HepG2 (cell line): ENCODE results near the gene CEP131. TPM values are rescaled to one million over a fixed set of nuclear protein-coding genes. Genes with fewer than 3 reads are reported as not detected.

Source experiments
- AGO2 ChIP-seq: fragments of 200-400 bp; formaldehyde crosslinking; optimal IDR thresholded peaks from 2 replicates; pipeline ENCODE3; 2017; ENCODE audit warnings: mild to moderate bottlenecking, low read depth, low read length, moderate library complexity
- FOXJ3 ChIP-seq: sonication (generic); formaldehyde crosslinking; IDR thresholded peaks from 2 replicates; pipeline ENCODE4 v1.4.0; 2020; ENCODE audit warnings: missing genetic modification reagents, mild to moderate bottlenecking, borderline replicate concordance
- HOXA3 ChIP-seq: sonication (generic); formaldehyde crosslinking; IDR thresholded peaks from 2 replicates; pipeline ENCODE4 v1.5.0; 2020; ENCODE audit warnings: missing genetic modification reagents
- NFE2 ChIP-seq: sonication (generic); formaldehyde crosslinking; IDR thresholded peaks from 2 replicates; pipeline ENCODE4 v1.4.0; 2020; ENCODE audit warnings: missing genetic modification reagents
- SMYD3 ChIP-seq: sonication (generic); formaldehyde crosslinking; IDR thresholded peaks from 2 replicates; pipeline ENCODE4 v1.8.1; 2023; ENCODE audit warnings: mild to moderate bottlenecking, missing genetic modification reagents
- TCF12 ChIP-seq, 2 experiments: fragments of 450-650 bp in 1 of 2; sonication (generic) in 1 of 2; formaldehyde crosslinking in 1 of 2; IDR thresholded peaks; 2 replicates each; pipeline versions ENCODE4 v1.6.1 to v1.8.0; 2017 to 2022; ENCODE audit warnings: antibody characterized with exemption in 1 of 2, mild to moderate bottlenecking in 1 of 2, missing genetic modification reagents in 1 of 2, moderate library complexity in 1 of 2
- ZNF292 ChIP-seq: sonication (generic); formaldehyde crosslinking; IDR thresholded peaks from 2 replicates; pipeline ENCODE4 v1.8.1; 2022; ENCODE audit warnings: mild to moderate bottlenecking, low read depth, missing genetic modification reagents, borderline replicate concordance
- ZNF350 ChIP-seq: sonication (generic); formaldehyde crosslinking; IDR thresholded peaks from 2 replicates; pipeline ENCODE4 v1.4.0; 2020; ENCODE audit warnings: mild to moderate bottlenecking, low read depth, missing genetic modification reagents, borderline replicate concordance
- ZNF7 ChIP-seq: IDR thresholded peaks from 2 replicates; pipeline ENCODE4 v1.6.1; 2016; ENCODE audit warnings: missing biosample characterization, missing genetic modification reagents
- ZNF749 ChIP-seq: sonication (generic); formaldehyde crosslinking; IDR thresholded peaks from 2 replicates; pipeline ENCODE4 v1.8.0; 2022; ENCODE audit warnings: mild to moderate bottlenecking, missing genetic modification reagents, moderate library complexity, borderline replicate concordance
- polyA plus RNA-seq, 8 experiments: library from polyadenylated mRNA; depleted of rRNA in 3 of 8; stranded (reverse) in 7 of 8; unstranded in 1 of 8; fragments of >200 nt; fragmentation: Illumina TruSeq in 4 of 8; extraction: Trizol in 4 of 8; gene quantifications; 2 replicates each; pipeline versions ENCODE4 v1.2.1 to v1.2.3, GENCODE V29; 2011 to 2016; ENCODE audit warnings: low read depth in 4 of 8, missing spikeins in 1 of 8, mixed read lengths in 1 of 8; ENCODE audit not compliant: insufficient read depth in 1 of 8
- total RNA-seq, 5 experiments: library from RNA; depleted of rRNA; stranded (reverse); fragments of >200 nt; fragmentation: Illumina TruSeq; extraction: Trizol; gene quantifications; 2 replicates each; pipeline ENCODE4 v1.2.3, GENCODE V29; 2016; ENCODE audit warnings: low read depth in 1 of 5
- TF ChIP-seq, protein P1 (sequence below): sonication (generic); formaldehyde crosslinking; IDR thresholded peaks from 2 replicates; pipeline ENCODE4 v1.8.0; 2022; ENCODE audit warnings: mild to moderate bottlenecking, missing genetic modification reagents
- TF ChIP-seq, protein P2 (sequence below): sonication (generic); formaldehyde crosslinking; IDR thresholded peaks from 2 replicates; pipeline ENCODE4 v1.9.0; 2022; ENCODE audit warnings: missing genetic modification reagents, mild to moderate bottlenecking, borderline replicate concordance
- TF ChIP-seq, protein P3 (sequence below): sonication (generic); formaldehyde crosslinking; IDR thresholded peaks from 2 replicates; pipeline ENCODE4 v1.4.0; 2020; ENCODE audit warnings: missing genetic modification reagents, borderline replicate concordance
- TF ChIP-seq, protein P4 (sequence below): sonication (generic); formaldehyde crosslinking; IDR thresholded peaks from 2 replicates; pipeline ENCODE4 v1.8.1; 2023; ENCODE audit warnings: missing genetic modification reagents, inconsistent platforms, borderline replicate concordance
- TF ChIP-seq, protein P5 (sequence below): sonication (generic); formaldehyde crosslinking; IDR thresholded peaks from 2 replicates; pipeline ENCODE4 v1.4.0; 2020; ENCODE audit warnings: missing genetic modification reagents, mild to moderate bottlenecking, borderline replicate concordance

Gene CEP131
- total and polyA plus RNA-seq, 2 of the 13 experiments (the other 11 are each of a cell fraction or from before 2014, with no cell fraction given), result 5.0 to 16.8 TPM

DNA sequence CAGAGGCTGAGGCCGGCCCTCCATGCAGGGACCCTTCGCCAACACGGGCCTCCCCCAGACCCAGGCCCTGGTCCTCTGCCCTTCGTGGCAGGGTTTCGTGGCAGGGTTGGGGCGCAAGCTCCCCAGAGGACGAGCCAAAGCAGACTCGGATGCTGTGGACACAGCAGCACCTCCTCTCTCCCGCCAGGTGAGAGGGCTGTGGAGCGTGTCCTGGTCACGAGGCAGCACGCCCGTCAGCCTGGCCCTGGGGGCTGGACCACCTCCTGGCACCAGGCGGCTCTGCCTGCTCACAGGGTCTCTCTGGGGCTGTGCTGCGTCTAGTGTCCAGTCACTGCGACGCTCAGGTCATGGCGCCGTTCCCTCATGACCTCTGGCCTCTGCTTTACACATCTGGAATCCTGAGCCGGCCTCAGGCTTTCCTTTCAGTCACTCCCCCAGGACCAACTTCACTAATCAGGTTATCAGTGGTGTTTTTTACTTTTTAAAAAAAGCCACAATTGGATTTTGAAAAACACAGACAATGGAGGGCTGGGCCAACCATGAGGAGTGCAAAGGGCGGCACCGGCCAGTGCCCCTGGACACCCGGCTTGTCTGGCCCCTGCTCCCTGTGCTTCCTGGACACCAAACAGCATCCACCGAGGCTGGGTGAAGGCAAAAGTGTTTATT, 21.7 kb upstream of the CEP131 start (continued):
- TF ChIP-seq, protein P1, sequence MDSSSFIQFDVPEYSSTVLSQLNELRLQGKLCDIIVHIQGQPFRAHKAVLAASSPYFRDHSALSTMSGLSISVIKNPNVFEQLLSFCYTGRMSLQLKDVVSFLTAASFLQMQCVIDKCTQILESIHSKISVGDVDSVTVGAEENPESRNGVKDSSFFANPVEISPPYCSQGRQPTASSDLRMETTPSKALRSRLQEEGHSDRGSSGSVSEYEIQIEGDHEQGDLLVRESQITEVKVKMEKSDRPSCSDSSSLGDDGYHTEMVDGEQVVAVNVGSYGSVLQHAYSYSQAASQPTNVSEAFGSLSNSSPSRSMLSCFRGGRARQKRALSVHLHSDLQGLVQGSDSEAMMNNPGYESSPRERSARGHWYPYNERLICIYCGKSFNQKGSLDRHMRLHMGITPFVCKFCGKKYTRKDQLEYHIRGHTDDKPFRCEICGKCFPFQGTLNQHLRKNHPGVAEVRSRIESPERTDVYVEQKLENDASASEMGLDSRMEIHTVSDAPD (CRISPR knock-in tag), result 0 out of 2 replicates have a peak, but pooled peaks have one; percentile 66
- TF ChIP-seq AGO2, result peak; percentile 98
- peak; percentile 65; the same call in 1 of the 2 replicates for TF ChIP-seq SMYD3
- TF ChIP-seq, protein P2, sequence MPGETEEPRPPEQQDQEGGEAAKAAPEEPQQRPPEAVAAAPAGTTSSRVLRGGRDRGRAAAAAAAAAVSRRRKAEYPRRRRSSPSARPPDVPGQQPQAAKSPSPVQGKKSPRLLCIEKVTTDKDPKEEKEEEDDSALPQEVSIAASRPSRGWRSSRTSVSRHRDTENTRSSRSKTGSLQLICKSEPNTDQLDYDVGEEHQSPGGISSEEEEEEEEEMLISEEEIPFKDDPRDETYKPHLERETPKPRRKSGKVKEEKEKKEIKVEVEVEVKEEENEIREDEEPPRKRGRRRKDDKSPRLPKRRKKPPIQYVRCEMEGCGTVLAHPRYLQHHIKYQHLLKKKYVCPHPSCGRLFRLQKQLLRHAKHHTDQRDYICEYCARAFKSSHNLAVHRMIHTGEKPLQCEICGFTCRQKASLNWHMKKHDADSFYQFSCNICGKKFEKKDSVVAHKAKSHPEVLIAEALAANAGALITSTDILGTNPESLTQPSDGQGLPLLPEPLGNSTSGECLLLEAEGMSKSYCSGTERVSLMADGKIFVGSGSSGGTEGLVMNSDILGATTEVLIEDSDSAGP (CRISPR knock-in tag), result peak; percentile 20; the same call in 1 of the 2 replicates
- TF ChIP-seq, protein P3, sequence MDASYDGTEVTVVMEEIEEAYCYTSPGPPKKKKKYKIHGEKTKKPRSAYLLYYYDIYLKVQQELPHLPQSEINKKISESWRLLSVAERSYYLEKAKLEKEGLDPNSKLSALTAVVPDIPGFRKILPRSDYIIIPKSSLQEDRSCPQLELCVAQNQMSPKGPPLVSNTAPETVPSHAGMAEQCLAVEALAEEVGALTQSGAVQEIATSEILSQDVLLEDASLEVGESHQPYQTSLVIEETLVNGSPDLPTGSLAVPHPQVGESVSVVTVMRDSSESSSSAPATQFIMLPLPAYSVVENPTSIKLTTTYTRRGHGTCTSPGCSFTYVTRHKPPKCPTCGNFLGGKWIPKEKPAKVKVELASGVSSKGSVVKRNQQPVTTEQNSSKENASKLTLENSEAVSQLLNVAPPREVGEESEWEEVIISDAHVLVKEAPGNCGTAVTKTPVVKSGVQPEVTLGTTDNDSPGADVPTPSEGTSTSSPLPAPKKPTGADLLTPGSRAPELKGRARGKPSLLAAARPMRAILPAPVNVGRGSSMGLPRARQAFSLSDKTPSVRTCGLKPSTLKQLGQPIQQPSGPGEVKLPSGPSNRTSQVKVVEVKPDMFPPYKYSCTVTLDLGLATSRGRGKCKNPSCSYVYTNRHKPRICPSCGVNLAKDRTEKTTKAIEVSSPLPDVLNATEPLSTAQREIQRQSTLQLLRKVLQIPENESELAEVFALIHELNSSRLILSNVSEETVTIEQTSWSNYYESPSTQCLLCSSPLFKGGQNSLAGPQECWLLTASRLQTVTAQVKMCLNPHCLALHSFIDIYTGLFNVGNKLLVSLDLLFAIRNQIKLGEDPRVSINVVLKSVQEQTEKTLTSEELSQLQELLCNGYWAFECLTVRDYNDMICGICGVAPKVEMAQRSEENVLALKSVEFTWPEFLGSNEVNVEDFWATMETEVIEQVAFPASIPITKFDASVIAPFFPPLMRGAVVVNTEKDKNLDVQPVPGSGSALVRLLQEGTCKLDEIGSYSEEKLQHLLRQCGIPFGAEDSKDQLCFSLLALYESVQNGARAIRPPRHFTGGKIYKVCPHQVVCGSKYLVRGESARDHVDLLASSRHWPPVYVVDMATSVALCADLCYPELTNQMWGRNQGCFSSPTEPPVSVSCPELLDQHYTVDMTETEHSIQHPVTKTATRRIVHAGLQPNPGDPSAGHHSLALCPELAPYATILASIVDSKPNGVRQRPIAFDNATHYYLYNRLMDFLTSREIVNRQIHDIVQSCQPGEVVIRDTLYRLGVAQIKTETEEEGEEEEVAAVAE (CRISPR knock-in tag), result no peak
- 0 out of 2 replicates have a peak, but pooled peaks have one; percentile 19 for TF ChIP-seq ZNF749 (CRISPR knock-in tag)
- TF ChIP-seq HOXA3 (CRISPR knock-in tag), result peak; percentile 43
- TF ChIP-seq, protein P4, sequence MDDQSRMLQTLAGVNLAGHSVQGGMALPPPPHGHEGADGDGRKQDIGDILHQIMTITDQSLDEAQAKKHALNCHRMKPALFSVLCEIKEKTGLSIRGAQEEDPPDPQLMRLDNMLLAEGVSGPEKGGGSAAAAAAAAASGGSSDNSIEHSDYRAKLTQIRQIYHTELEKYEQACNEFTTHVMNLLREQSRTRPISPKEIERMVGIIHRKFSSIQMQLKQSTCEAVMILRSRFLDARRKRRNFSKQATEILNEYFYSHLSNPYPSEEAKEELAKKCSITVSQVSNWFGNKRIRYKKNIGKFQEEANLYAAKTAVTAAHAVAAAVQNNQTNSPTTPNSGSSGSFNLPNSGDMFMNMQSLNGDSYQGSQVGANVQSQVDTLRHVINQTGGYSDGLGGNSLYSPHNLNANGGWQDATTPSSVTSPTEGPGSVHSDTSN (CRISPR knock-in tag), result no peak
- 0 out of 2 replicates have a peak, but pooled peaks have one; percentile 17 for TF ChIP-seq FOXJ3 (CRISPR knock-in tag)
- TF ChIP-seq ZNF7 (CRISPR knock-in tag), result no peak
- TF ChIP-seq, protein P5, sequence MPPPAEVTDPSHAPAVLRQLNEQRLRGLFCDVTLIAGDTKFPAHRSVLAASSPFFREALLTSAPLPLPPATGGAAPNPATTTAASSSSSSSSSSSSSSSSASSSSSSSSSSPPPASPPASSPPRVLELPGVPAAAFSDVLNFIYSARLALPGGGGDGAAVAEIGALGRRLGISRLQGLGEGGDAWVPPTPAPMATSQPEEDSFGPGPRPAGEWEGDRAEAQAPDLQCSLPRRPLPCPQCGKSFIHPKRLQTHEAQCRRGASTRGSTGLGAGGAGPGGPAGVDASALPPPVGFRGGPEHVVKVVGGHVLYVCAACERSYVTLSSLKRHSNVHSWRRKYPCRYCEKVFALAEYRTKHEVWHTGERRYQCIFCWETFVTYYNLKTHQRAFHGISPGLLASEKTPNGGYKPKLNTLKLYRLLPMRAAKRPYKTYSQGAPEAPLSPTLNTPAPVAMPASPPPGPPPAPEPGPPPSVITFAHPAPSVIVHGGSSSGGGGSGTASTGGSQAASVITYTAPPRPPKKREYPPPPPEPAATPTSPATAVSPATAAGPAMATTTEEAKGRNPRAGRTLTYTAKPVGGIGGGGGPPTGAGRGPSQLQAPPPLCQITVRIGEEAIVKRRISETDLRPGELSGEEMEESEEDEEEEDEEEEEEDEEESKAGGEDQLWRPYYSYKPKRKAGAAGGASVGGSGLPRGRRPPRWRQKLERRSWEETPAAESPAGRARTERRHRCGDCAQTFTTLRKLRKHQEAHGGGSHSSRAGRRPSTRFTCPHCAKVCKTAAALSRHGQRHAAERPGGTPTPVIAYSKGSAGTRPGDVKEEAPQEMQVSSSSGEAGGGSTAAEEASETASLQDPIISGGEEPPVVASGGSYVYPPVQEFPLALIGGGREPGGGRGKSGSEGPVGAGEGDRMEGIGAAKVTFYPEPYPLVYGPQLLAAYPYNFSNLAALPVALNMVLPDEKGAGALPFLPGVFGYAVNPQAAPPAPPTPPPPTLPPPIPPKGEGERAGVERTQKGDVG (CRISPR knock-in tag), result peak; percentile 51; the same call in 1 of the 2 replicates
- no peak for TF ChIP-seq NFE2
- peak; percentile 21; the same call in 1 of the 2 replicates for TF ChIP-seq ZNF292 (CRISPR knock-in tag)
- 0 out of 2 replicates have a peak, but pooled peaks have one; percentile 3 for TF ChIP-seq ZNF350 (CRISPR knock-in tag)
- TF ChIP-seq TCF12 (IDR thresholded peaks at IDR 0.05), result no peak
- no peak for TF ChIP-seq TCF12 (CRISPR knock-in tag; IDR thresholded peaks at IDR 0.05)
